NCI-H524 (cell line): ENCODE measurements around the gene SLC4A4.

Experiments
- DNase-seq, 2 experiments: peaks; one replicate each; lab custom pipeline; 2025; lab: John Stamatoyannopoulos, UW

Gene SLC4A4

DNA sequence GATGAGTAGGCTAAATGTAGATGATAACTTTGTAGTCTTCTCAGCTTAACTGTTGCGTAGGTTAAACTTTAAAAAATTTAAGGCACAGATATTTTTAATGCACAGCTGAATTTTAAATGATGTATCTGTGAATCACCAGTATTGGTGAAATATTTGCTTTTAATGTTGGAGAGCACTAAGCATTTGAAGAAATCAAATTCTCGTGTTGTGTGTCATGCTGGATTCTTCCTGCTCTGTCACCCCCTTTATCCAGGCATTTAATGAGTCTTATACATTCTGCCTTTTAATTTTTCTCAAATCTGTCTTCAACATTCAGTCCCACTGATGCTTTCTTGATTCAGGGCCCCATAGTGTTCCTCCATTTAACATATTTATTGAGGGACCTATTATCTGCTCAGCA lies 76.7 kb downstream of the SLC4A4 start:
- no peak for DNase-seq

DNA sequence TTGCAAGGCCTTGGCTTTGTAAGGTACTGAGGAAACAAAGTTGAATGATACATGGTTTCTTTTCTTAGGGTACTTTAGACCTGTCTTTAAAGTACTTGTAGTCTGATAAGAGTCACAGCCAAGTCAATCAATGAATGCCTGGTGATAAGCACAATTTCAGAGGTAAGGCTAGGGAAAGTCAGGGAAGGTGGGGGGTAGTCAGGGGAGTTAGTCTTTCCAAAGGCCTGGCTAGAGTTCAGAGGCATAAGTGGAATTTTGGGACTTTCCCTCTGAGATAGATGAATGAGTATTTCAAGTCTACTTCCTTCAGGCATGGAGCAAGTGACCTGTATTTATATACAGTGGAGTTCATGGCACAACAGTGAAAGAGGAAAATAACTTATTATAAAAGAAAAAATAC lies 78.3 kb downstream of the SLC4A4 start:
- DNase-seq, result no peak

DNA sequence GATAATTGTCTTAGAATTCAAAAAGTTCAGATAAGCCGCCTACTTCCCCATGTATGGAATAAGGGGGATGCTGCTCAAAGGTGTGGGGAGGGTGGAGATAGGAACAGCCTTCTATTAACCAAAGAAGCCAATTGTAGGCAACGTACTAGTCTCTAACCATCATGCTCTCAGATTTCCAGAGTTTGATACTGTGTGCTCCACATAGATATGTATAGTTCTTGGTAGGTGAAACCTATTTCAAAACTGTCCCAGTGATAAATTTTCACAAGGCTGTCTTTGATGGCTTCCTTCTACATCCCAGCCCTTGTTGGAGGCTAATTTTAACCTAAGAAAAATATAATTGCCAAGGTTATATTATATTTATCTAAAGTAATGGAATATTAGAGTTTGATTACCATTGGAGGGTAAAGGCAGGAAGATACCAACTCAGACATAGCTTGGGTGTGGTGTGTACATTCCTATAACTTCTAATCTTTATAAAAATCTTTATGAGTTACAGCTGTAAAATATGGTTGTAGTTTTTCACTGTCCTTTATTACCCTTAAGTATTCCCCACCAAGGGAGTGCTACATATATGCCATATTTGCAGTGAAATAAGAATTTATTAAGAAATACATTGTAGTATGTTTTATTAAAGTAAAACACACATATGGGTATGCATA lies 87.7 kb downstream of the SLC4A4 start:
- no peak for DNase-seq

DNA sequence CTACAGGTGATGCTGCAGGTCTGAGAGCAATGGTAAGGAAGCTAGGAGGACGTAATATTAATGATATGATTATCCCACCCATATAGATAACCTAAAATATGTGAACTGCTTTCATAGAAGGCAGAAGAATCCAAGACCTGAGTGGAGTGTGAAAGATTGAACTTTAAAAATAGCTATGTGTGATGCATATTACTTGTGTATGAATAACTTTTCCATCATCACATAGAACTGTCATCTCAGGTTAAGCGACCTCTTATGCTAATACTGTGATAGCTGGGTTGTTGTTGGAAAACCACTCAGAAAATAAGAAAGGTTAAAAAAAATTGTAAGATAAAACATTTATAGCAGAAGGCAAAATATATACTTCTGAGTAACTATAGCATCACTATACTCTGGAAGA lies 90.3 kb downstream of the SLC4A4 start:
- no peak for DNase-seq

DNA sequence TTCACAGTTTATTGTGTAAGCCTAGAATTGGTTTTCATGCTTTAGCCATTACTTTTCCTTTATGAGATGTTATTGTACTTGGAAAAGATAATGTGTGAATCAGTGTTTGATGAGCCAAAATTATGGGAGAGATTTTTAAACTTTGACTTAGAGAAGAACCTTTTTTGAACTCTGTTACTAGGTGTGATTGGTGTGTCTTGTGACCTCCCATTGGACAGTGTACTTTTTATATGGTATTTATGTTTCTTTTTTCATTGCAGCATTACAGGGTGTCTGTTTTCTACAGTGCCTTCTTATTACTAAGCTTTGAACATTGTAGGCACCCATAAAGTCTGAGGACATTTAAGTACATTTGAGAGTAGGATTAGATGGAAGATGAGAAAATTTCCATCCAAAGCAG lies 91.1 kb downstream of the SLC4A4 start:
- no peak for DNase-seq

DNA sequence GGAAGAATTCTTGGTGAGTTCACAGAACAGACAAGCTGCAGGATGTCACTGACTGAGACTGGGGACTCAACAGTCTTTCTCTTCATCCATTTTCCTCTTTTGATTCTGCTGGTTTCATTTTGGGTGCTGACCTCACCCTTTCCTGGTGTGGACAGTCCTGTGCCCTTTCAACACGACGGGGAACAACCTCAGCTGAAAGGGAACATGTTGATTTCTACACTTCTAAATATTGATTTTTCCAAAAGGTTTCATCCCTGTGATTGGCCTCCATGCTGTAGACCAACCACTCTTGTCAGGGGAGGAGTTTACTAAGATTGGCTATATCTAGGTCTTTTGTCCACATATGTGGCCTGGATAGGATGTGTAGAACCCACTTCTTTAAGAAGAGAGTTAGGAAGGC lies 91.8 kb downstream of the SLC4A4 start:
- no peak for DNase-seq

DNA sequence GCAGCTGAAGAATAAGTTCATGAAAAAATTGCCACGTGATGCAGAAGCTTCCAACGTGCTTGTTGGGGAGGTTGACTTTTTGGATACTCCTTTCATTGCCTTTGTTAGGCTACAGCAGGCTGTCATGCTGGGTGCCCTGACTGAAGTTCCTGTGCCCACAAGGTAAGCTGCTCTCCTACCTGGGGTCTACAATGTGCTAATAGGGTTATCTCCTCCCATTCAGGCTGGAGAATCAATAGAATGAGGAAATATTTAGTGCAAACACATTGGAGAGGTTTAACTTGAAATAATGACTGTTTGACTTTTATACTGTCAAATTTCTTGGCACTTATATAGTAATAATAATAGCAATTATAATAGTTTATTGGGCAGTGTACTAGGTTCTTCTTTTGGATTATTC lies 101.8 kb downstream of the SLC4A4 start:
- DNase-seq, result no peak

DNA sequence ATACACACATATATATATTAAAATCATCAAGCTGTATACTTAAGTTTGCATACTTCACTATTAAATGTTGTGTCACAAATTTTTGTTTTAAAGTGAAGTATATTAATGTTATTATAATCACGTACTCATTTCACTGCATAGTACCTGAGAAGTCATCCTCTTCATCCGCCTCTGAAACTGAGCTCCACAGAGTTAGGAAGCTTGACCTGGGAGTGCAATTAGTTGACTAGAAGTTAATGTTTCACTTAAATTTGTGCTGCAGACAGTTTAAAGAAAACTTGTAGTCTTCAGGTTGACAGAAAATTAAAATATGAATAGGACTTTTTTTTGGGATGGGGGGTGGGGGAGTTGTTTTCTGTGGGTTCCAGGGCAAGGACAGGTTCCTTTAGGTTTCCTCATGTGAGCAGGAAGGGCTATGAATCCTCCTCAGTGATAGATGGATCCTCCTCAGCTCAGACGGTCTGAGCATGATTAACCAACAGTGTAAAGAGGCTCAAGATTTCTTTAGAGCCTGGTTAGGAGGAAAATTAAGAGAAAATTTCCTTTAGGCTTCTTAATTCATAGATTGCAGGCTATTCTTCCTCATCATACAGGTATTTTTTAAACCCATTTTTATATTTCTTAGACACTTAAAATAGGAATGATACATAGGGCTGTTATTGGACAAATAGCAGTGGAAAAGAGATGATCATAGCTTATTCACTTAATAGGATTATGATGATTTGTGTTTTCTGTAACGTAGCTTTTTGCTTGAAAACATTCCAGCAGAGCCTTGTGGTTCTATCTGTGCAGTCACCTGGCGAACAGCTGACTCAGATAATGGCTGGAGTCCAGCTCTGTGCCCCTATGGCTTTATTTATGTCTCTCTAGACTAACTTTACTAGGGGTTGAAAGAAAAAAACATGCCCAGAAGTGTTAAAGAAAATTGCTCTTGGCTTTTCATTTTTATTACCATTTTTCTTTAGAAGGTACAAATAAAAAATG lies 102.7 kb downstream of the SLC4A4 start:
- DNase-seq, result no peak

DNA sequence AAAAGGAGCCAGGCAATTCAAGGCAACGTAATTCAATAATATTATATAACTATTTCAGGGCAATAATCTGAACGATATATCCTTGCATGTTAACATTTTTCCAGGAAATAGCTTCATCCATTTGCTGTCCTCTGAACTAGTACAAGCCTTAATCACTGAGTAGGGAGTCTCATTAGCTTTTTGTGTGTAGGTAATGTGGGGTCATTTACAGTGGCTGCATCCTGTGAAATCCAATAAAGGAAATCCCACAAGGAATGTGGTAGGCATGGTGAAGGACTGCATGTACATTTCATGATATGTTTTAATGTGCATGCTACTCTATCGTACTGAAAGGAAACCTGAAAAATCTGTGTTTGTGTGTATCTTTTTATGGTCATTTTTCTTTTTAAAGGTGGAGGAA lies 103.5 kb downstream of the SLC4A4 start:
- no peak for DNase-seq

DNA sequence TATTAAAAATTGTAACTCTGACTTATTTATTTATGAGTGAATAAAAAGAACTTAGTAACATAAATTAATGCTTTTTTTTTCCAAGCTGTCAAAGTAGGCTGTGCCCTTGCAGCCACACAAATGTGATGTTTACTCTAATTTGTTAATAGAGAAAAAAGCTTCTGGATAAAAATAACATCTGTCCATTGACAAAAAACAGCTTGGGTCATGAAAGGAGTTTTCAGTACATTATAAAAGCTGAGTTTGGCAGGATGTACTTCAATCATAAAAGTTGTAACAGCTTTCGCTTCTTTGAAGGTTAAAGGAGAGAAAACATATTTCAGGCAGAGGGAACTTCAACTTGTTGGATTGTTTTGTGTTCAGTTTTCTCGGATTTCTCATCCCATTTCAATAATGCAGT lies 105.6 kb downstream of the SLC4A4 start:
- DNase-seq, result no peak

DNA sequence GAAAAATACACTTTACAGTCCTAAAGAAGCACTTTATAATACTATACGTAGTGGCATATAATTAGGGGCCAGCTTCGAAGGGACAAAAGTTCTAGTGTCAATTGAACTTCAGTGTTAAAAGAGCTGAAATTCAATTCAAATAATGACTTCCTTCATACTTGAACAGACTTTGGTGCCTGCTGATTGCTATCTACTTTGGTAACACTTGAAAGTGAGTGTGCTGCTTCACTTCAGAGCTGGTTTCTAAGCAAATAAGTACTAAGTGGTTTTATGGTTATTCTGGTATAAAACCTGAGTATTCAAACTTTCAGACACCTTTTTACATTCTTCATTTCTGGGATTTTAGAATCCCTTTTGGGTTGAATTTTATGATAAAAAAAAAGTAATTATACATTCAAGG lies 107.0 kb downstream of the SLC4A4 start:
- DNase-seq, result peak; percentile 6 to 67

DNA sequence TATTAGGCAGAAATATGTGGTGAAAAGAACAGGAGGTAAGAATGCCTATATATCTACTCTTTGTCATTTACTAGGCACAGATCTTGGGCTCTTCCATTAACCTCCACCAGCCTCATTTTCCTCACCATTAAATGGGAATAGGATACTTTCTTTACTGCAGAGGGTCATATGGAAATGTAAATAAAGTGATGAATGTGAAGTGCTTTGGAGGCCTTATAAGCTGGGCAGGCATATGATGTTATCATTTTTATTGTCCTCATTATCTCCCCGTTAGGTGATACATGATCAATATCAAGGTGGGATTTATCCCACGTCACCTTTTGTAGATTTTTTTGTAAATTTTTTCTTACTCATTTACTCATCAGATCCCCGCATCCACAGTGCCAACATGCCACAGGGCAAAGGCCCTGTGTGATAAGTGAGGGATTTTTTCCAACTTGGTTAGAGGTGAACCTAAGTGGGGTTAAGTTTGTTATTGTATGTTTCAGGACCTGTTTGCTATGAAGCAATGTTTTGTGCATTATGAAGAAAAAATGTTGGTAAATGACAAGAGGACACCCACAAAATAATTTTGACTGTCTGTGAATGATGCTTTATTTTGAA lies 107.8 kb downstream of the SLC4A4 start:
- DNase-seq, result no peak

DNA sequence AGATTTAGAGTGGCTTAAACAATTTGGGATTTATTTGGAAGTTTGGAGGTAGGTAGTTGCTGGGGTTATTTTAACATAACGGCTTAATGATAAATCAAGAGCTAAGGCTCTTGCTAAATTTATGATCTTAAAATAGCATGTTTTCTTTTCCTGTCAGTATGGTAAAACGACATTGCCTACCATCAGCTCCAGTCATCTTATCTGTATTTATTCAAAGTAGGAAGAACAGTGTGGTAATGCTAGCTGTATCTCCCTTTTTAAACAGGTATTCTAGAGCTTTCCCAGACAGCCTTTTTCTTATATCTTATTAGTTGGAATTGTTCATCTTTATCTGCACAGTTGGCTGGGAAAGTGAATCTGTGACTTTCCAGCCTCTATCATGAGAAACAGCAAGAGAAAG lies 110.2 kb downstream of the SLC4A4 start:
- DNase-seq, result no peak

DNA sequence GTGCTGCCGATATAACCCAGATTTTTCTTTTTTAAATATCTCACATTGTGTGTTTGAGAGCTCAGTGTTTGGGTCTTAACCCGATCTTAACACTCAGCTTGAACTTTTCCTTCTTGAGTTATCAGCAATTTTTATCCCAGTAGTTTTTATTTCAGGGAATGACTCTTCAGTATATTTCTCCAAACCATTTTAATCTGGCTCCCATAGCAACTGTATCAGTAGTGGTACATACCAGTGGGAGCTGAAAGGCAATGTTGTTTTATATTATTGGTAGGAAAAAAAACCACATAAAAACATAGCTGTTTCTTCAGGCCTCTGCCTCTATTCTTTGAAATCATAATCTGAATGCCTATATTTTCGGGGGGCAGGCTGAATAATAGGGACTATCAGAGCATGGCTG lies 111.1 kb downstream of the SLC4A4 start:
- no peak for DNase-seq

DNA sequence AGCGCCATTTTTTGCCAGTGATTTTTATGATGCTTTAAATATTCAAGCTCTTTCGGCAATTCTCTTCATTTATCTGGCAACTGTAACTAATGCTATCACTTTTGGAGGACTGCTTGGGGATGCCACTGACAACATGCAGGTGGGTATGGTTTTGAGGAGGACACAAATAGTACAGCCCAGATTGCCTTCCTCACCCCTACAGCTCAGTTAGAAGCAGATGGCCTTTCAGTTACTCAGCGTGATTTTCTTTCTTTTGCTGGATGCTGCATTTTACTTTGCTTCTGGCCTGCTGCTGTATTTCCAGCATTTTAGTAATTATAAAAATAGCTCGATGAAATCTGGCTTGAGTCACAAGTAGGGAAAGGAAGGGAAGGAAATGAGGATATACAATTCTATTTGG lies 114.7 kb downstream of the SLC4A4 start:
- DNase-seq, result no peak

DNA sequence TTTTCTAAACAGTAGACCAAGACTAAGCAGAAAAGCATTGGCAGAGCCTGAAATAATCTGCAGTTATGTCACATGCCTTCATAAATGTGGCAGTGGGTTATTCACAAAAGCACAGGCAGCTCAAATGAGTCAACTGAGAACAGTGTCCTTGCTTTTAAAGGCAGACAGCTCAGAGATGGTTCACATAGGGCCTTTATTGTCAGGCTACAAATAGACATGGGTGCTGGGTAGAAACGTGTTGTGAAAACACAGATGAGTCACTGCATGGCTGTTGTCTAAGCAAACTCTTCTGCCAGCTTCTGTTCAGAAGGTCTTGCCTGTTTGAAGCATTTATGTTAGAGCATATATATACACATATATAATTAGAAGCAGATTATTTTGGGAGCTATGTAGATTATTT lies 118.0 kb downstream of the SLC4A4 start:
- DNase-seq, result no peak

DNA sequence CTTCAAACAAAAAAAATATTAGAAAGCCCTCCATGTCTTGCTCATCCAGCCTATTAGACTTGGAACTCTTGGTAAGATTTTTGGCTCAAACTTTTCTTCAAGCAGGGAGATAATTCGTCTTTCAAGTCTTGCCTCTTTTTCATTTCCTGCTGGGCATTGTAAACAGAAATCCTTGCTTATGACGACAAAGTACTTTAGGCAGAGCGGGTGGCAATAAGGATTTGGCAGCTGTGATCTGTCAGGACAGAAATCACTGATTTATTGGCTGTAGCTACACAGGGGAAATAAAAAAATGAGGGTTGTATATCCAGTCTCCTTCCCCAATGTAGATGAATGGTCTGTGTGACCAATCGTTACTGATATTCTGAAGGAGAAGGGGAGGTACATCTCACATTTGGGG lies 121.6 kb downstream of the SLC4A4 start:
- peak in 1 of 2 experiments; percentile 1 for DNase-seq

DNA sequence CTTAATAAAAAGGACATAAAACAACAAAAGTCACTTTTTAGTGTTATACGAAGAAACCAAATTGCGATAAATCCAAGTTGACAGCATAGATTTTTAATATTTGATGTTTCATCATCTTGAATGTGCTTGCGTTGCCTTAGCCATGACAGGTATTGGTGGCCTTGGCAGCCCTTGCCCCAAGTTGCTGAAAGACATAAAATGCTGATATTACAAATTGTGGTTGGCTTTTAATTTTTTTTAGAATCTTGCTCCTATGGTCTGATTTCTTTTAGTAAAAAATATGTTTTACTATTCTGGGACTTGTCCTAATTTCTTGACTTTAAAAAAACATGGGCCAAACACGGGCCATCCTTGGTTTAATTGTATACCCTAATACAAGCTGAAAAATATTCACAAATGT lies 122.6 kb downstream of the SLC4A4 start:
- DNase-seq, result no peak

DNA sequence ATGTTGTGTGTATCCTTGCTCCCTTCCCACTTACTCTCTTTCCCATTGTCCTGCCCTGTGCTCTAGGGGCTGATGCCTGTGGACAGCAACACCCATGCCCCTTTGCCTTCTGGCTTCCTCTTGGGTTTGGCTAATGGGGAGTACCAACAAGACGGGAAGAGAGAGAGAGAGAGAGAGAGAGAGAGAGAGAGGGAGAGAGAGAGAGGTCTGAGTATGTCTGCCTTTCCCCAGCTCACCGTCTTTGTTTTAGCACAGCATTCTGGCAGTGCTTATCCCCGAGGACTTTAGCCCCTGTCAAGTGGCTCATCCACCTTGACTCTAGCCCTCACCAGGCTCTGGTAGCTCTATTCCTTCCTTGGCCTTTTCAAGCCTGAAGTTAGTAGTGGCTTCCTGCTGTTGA lies 128.0 kb downstream of the SLC4A4 start:
- DNase-seq, result peak in 1 of 2 experiments; percentile 1

DNA sequence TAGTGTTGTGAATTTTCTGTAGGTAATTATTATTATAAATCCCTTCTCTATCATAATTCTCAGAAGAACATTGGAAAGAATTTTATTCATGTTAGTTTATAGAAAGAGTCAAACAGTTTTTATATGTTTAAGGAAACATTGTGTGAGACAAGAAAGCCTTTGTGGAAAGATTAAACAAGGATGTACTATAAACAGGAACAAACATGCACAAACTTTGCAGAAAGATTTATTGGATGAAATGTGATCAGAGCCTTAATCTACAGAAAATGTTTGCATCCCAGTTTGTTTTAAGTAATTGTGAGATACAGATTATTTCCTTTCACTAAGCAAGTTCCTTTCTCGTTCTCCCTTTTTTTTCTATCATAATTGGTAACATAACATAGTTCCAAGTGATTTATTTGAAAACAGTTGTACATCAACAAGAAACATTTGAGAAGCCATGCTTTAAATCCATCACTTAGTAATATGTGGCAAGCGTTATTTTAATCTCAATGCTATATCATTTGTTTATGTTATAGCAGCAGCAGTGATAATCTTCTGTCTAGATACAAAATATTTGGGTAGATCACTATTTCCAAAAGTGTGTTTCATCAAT lies 129.4 kb downstream of the SLC4A4 start:
- no peak for DNase-seq

DNA sequence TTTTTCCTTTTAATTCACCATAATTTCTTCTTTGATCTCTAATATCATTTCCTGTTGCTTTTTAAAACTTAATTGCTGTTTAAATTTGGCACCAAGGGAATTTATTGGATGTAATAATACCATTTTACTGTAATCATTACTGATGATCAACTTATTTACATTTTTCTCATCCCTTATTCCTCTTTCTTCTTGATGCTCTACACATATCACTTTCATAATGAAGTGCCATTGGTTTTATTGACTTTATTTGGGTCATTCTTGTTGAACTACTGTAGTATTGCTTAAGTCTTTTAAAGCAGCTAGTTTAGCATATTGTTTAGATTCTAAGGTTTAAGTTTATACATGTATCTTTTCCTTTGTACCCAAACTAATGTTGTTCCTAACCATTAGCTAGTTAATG lies 130.7 kb downstream of the SLC4A4 start:
- no peak for DNase-seq

DNA sequence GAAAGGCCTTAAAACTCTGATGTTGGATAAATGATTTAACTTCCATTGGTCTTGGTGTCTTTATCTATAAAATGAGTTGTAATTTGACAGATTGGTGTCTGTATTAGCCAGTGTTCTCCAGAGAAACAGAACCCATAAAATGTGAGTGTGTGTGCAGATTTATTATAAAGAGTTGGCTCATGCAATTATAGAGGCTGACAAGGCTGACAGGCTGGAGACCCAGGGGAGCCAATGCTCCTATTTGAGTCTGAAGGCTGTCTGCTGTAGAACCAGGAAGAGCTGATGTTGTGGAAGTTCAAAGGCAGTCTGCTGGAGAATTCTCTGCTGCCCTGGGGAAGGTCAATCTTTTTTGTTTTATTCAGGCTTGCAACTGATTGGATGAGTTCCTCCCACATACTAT lies 131.7 kb downstream of the SLC4A4 start:
- no peak for DNase-seq

DNA sequence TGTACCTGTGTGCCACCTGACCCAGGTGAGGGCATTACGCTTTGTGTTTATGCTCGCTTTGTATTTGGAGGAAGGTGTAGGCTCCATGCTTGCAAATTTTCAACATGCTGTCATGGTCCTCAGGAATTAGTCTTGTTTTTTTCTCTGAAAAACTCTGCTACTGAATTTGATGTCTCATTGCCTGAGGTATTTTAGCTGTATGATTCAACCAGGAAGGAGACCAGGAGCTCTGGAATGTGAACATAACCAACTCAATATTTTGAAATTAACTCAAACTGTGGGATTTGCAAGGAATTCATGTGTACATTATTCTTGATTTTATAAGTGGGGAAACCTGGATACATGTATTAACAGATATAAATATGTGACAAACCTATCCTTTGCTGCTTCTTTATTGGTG lies 134.1 kb downstream of the SLC4A4 start:
- no peak for DNase-seq
